ENCODE results near the gene GTSE1.

The GTSE1 gene

GRCh38 chr22:46354176-46354992, 57.7 kb downstream of the GTSE1 start:
- DNase-seq: no peak

DNA sequence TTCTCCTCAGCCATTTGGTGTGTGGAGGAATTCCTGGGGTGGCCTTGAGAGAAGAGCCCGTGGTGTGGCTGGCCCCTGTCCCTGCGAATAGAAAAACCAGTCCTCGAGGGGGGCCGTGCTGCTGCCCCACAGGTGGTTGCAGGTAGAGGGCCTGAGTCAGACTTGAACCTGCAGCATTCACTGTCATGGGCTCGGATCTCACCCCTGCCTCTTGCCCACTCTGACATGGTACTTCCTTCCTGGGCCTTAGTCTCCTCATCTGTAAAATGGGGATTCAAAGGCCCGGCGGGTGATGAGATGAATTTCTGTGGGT, 58.3 kb downstream of the GTSE1 start:
- DNase-seq: no peak

- DNase-seq: peak; percentile 72
These were observed 58.8 kb downstream of the GTSE1 start for GRCh38 chr22:46355369-46355995.

DNA sequence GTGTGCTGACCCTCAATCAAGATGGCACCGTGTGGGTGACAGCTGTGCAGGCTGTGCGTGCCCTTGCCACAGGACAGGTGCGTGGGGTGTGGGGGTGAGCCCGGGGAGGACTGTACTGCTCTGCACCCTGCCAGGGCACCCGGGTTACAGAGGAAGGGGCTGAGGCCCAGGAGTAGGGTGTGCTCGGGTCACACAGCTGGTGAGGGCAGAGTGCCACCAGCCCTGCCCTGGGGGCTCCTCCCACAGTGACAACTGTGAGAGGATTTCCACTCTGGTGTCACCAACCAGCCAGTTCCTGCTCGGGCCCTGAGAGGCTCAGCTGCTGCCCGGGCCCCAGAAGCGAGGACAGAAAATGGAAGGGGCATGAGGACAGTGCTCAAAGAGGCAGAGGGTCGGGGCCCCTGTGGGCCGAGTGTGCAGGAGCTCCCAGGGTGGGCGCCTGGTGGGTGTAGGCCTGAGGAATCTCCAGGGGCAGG, 59.4 kb downstream of the GTSE1 start:
- no peak for DNase-seq

DNA sequence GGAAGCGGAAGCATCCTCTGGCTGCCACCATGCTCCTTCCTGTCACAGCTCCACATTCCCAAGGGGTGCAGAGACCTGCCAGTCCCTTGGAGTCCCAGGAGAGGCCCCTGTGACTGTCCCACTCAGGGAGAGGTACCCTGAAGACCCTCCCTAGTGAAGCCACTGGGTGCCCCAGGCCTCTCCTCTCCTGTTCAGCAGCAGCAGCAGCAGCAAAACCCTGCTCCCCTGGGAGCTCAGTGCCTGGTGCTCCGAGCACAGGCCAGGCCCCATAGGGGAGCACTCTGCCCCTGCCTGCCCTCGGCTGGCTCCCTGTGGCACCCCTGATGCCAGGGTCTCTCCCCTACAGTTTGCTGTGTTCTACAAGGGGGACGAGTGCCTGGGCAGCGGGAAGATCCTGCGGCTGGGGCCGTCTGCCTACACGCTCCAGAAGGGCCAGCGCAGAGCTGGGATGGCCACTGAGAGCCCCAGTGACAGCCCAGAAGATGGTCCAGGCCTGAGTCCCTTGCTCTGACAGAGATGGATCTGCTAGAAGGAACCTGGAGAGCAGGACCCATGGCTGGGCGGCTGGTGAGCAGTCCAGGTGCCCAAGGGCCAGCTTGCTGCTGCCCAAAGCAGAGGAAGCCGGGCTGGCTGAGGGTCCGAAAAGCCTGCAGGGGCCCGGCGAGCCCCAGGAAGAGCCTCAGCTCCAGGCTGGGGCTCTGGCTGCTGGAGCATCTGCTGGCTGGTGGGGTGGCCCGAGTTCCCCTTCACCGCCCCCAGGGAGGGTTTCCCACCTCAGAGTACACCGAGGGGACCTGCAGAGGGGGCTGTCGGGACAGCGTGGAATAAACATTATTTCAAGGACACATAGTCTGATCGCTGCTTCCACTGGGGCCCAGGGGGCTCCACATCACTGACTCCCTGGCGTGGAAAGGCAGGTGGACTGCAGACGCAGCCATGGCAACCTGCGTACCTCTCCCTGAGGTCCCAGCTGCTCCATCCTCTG, 60.1 kb downstream of the GTSE1 start:
- DNase-seq: no peak

DNA sequence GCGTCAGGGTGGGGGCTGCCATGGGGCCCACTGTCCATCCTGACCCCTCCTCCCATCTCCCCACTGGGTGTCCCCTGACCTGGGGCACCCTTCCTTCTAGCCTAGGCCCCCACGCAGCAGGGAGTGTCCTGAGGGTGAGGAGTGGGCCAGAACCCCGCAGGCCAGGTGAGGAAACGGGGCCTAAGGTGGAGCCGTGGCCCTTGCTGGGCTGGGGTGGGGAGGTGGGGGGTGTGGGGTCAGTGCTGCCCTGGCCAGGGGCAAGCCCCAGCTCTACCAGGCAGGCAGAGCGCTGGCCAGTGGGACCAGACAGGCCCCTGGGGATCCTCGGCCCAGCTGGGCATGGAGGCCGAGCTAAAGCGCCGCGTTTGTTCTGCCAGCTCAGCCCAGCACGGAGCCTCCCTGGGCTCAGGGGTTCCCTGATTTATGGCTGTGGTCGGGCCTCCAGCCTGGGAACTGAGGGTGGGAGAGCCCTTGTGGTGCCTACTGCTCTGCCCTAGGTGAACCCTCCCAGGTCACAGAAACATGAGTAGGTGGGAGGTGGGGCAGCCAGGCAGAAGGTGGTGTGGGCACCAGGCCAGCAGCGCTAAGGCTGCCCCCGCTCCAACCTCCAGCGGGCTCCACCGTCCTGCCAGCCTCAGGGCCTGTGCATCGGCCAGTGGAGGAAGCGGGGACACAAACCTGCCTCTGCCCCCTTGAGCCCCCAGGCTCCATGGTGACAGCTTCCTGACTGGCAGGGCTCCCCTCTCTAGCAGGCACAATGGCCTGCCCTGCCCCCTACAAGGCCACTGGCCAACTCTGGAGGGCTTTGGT, 61.2 kb downstream of the GTSE1 start:
- DNase-seq: no peak

GRCh38 chr22:46358766-46359165, 62.1 kb downstream of the GTSE1 start:
- no peak for DNase-seq

DNA sequence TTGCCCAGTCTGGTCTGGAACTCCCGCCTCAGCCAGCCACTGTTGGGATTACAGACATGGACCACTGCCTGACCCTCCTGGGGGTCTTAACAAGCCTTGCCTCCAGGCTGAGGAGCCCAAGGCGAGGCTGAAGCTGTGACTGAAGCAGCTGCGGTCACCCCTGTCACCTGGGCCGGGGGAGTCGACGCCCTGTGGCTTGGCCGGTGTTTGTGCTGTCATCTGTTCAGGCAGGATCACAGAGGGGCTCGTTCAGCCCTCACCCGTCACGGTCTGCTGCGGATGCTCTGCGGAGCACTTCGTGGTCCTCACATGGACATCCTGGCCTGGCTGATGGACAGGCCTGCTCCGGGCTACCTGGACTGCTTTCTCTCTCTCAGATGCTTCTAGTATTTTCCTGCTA, 62.7 kb downstream of the GTSE1 start:
- DNase-seq: no peak

DNA sequence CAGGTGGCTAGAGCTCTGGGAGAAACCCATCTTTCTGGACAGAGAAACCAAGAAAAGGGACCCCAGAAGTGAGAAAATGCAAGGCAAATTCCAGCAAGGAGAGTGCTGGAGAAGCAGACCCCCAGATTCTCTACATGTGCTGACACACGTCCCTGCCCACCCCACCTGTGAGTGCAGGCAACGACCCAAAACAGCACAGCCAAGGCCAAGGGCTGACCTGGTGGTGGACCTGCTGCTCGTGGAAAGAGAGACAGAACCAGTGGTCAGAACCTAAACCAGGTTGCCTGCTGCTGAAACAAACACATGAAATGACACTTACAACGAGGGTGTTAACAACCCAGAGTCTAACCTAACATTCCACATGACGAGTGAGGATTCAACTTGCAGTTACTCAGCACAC, 63.4 kb downstream of the GTSE1 start:
- no peak for DNase-seq

DNA sequence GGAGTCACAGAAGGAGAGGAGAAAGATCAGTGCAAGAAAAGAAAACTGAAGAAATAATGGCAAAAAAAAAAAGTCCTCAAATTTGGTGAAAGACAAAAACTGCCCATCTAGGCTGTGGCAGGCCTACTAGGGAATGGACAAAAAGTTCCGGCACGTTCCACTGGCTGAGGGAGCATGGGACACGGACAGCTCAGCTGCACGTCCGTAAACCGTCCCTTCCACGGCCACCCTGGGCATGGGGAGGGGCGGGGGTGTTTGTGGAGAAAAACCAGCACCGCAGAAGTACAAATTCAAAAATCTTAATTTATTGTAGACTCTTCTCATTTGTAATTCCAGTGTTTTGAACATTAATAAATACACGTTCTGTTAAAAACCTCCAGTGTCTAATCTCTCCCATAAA, 64.2 kb downstream of the GTSE1 start:
- no peak for DNase-seq

DNA sequence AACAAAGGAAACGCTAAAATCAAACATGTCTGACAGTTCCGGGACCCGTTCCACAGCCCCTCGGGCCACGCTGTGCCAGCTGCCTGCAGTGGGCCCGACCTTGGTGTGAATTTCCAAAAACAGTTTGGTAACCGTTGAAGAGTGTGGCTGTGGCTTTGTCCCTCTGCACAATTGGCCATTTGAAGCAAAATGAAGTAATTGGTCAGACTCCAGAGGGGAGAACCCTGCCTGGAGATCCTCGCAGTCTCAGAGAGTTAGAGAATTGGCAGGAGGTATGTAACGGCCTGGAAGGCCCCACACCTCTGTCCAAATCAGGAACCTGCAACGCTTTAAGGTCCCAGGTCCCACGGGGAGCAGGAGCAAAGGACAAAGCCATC, 65.1 kb downstream of the GTSE1 start:
- no peak for DNase-seq

GRCh38 chr22:46362203-46362933, 65.7 kb downstream of the GTSE1 start:
- DNase-seq: no peak

DNA sequence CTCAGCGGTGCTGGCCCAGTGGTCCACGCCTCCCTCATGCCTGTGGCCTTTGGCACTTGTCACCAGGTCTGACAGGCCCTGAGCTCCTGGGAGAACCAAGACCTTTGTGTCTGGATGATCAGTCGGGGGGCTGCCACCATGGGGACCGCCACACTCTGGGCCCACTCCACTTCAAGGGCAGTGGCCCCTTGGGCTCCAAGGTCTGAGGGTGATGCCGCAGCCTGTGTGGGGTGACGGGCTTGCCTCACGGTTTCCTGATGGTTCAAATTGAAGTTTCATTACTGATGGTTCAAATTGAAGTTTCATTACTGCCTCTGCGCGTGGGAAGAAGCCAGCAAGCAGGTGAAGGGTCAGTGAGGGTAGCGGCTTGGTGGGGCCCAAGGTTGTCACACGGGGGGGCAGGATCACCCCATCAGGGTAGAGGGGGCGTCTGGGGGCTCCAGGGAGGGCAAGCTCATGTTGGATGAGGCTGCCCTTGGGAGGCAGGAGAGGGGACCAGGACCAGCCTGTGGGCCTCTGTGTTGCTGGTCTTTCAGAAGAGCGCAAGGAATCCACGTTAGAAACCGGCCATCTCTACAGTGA, 66.4 kb downstream of the GTSE1 start:
- DNase-seq: no peak

DNA sequence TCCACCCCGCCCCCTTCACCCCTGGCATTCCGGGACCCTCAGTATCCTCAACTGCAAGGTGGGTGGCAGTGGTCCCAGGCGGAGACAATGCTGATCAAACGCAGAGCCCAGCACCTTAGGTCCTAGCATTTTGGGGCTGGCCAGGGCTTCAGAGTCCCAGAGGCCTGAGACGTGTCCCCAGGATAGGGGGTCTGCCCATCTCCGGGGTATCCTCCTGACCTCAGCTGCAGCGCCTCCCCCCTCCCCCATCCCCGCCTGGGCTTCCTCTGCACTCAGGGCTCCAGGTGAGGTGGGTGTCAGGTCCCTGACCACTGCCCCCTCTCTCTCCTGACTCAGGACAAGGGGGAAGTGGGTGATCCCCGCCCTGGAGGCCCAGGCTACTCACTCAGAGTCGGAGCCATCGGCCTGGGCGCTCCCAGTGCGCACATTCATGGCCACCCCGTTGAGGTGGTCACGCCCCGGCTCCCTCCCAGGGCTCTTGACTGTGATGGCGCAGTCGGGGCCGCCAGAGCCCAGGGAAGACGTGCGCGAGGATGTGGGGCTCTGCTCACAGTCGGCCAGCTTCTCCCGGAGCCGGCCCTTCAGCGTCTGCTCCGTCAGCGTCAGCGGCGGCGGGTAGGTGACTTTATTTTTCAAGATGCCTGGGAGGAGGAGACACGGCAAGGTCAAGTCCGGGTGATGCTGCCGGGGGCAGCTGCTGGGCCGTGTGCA, 67.1 kb downstream of the GTSE1 start:
- DNase-seq: no peak

DNA sequence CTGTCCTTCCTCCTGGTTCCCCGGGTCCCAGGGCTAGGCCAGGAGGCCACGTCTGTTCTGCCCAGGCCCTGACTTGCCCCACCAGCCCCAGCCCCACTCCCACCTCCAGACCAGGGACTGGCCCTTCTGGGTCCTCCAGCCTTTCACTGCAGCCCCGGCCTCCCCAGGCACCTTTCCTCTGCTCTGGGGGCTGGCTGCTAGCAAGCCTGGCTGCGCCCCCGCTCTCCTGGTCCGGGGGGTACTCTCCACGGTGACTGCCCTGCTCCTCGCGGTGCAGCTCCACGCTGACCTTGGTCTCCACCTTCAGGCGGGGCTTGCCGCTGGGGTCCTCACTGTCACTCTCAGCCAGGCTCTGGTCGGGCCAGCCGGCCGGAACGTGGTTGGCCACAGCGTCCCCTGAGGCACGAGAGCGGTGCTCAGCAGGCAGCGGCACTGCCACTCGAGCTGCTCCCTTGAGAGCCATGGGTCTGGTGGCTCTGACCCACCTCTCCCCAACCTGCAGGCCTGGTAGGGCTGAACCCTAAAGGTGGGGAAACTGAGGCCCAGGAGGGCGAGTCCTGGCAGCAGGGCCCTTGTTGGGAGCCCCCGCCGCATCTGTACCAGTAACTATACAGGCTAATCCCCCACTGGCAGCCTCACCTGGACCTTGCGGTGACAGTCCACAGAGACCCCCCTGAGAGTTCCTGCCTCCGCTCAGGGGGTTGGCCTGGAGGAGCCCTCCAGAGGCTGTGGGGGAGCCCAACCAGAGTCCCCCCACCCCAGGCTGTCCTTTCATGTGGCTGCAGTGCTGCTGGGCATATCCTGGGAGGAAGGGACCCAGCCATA, 67.9 kb downstream of the GTSE1 start:
- DNase-seq: no peak

GRCh38 chr22:46365166-46365624, 68.5 kb downstream of the GTSE1 start:
- no peak for DNase-seq

DNA sequence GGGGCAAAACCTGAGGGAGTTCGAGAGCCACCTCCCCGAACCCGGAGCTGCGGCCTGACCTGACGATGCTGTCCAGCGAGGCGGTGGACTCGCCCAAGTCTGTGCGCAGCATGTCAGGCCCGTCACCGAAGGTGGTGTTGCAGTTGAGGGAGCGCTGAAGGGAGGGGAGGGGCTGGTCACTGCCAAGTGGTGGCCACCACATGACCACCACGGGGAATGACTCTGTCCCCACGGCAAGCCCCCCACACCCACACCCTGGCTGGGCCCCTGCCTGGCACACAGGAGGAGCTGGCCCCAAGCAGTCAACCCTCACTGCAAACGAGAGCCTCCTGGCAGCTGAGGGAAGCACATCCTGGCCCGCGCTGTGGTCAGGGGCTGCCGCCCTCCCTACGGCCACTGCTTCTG, 69.7 kb downstream of the GTSE1 start:
- no peak for DNase-seq

DNA sequence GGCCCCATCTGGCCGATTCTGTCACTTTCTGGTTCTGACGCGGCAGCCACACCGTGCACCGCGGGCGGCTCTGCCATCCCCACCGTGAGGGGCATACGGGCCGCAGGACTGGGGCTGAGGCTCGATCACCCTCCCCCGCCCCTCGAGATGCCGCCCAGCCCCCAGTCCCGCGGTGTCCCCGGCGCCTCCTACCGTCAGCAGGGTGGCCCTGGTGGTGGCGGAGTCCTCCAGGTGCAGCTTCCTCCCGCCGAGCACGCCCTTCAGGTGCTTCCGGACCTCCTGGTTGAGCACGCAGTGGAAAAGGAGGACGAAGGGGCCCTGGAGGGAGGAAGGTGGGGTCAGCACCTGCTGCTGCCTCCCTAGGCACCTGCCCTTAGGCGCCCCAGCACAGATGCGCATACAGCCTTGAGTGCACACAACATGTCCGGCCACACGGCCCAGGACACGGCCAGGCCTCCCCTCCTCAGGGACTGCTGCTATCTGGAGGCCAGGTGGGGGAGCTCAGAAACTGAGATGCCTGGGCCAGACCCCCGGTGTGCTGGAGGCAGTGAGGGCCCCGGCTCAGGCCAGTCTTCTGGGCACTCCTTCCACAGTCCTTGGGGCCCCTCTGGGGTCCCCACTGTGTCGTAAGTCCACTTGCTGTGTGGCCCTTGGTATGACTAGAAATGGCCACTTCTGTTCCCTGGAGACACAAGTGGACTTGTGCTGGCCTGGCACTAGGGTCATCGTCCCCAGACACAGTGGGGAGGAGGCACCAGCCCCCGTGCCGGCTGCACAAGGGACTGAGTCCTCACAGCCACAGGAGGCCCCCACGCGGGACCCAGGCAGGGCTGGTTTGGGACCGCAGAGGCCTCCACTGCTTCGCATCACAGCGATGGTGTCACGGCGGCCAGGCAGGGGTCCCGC, 70.4 kb downstream of the GTSE1 start:
- DNase-seq: no peak

DNA sequence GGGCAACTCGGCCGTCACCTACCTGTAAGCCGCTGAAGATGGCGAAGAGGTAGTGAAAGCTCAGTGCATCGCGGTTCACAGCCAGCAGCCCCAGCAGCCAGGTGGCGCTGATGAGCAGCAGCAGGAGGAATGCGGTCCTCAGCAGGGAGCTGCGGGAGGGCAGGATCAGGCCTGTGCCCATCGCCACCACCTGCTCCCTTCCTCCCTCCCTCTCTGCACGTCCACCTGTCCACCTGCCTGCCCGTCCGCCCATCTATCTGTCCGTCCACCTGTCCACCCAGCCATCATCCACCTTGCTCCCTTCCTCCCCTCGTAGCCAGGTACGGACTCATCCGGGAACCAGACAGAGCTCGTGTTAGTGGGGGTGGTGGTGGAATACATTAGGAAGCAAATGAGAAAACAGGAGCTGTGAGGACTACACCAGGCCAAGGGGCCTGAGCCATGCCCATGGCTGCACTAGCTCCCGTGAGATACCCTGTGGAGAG, 71.1 kb downstream of the GTSE1 start:
- DNase-seq: peak; percentile 82

Measured in suppressor macrophage treated with lipopolysaccharide for 4 hours (primary cell).